AG04450 (cell line): ENCODE data around the gene TRAPPC12. TPM values are rescaled to one million over a fixed set of nuclear protein-coding genes. Genes with fewer than 3 reads are reported as not detected.

Source experiments
- CTCF ChIA-PET: fragments of 300-600, 350-600 bp; formaldehyde crosslinking; extraction: SDS; loops from one replicate; lab custom pipeline; 2022; ENCODE audit warnings: antibody characterized with exemption, inconsistent platforms; lab: Charles Lee
- POLR2A ChIA-PET: fragments of 350-600 bp; formaldehyde crosslinking; extraction: SDS; loops from one replicate; lab custom pipeline; 2021; ENCODE audit warnings: antibody characterized with exemption, inconsistent platforms; lab: Yijun Ruan, JAX
- DNase-seq: peaks from one replicate; pipeline ENCODE4 v3.0.0-alpha.2; 2011; ENCODE audit warnings: low read depth, low spot score
- H3K27ac ChIP-seq: one replicate; pipeline ENCODE4 v1.5.1; 2012; ENCODE audit warnings: low read depth, low read length, control low read depth
- H3K27me3 ChIP-seq: one replicate; pipeline ENCODE4 v1.6.0; 2012; ENCODE audit warnings: low read length; ENCODE audit not compliant: control insufficient read depth, insufficient read depth
- H3K4me3 ChIP-seq: 2 replicates; pipeline ENCODE4 v1.5.1; 2011; ENCODE audit warnings: mild to moderate bottlenecking, low read depth, low read length, control low read depth
- H3K9me3 ChIP-seq: 2 replicates; pipeline ENCODE4 v1.5.1; 2012; ENCODE audit warnings: low read length; ENCODE audit not compliant: control insufficient read depth, insufficient read depth
- polyA plus RNA-seq: library from polyadenylated mRNA; depleted of rRNA; stranded (reverse); fragments of >200 nt; gene quantifications from 2 replicates; pipeline ENCODE4 v1.2.3, GENCODE V29; 2011
- TF ChIP-seq, protein P1 (sequence below): IDR thresholded peaks from 2 replicates; pipeline ENCODE4 v1.5.1; 2011; ENCODE audit warnings: low read depth, low read length, control low read depth, inconsistent platforms

TRAPPC12 gene
- polyA plus RNA-seq, 1 experiment, result 41.7 TPM

DNA sequence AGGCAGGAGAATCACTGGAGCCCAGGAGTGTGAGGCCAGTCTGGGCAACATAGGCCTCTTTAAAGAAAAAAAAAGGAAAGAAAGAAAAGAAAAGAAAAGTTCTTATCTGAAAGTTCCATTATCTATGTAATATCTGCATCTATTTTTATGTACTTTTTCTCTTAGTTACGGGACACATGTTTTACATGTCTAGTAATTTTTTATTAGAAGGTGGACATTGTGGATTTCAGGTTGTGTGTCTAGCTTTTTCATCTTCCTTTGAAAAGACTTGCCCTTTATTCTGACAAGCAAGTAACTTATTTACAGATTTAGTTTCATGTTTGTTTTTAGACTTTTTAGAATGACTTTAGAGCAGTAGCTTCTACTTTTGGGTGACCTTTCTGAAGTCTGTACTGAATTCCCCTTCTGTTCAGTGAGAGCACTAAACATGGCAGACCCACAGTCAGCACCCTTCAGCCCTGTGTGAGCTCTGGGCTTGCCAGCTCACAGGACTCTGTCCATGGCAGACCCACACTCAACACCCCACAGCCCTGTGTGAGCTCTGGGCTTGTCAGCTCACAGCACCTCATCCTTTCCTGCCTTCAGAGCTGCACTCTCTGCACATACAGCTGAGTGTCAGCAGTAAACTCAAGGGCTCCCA is 17.5 kb downstream of the TRAPPC12 start:
- DNase-seq, result no peak
- Histone ChIP-seq H3K4me3 (no peak overlapping the region), H3K9me3 (peaks cover 15% of the 10 kb centered on the region), H3K27ac (no peak overlapping the region), H3K27me3 (no peaks in the 10 kb centered on the region)
- CTCF ChIA-PET, result interaction anchor here (3.8 kb wide), 1 partner anchor 27 kb away, joined by 31 read pairs; no protein-coding TSS in a partner anchor
- POLR2A ChIA-PET, result interaction anchor here (0.7 kb wide), 1 partner anchor 32 kb away, joined by 3 read pairs; no protein-coding TSS in a partner anchor
- TF ChIP-seq, protein P1, sequence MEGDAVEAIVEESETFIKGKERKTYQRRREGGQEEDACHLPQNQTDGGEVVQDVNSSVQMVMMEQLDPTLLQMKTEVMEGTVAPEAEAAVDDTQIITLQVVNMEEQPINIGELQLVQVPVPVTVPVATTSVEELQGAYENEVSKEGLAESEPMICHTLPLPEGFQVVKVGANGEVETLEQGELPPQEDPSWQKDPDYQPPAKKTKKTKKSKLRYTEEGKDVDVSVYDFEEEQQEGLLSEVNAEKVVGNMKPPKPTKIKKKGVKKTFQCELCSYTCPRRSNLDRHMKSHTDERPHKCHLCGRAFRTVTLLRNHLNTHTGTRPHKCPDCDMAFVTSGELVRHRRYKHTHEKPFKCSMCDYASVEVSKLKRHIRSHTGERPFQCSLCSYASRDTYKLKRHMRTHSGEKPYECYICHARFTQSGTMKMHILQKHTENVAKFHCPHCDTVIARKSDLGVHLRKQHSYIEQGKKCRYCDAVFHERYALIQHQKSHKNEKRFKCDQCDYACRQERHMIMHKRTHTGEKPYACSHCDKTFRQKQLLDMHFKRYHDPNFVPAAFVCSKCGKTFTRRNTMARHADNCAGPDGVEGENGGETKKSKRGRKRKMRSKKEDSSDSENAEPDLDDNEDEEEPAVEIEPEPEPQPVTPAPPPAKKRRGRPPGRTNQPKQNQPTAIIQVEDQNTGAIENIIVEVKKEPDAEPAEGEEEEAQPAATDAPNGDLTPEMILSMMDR, result no peak

DNA sequence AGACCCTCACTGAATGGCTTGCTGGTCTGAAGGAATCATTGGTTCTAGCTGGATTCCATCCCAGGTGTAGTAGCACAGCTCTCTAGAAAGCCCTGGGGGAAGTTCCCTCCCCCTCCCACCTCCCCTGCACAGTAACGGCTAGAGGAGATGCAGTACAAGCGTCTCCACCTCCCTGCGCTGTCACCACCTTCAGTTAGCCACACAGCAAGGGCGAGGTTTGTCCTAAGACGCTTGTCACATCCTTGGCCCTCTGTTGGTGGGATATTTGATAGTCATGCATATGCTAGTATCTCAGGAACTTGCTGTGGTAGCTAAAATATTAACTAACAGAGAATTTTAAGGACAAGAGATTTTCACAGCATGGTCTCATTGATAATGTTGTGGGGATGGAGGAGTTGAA is 19.4 kb downstream of the TRAPPC12 start:
- TF ChIP-seq, protein P1, result no peak
- peaks cover 15% of the 10 kb centered on the region for H3K9me3 ChIP-seq
- no peak overlapping the region for H3K4me3 ChIP-seq
- CTCF ChIA-PET, result interaction anchor here (1.1 to 3.8 kb wide), 2 partner anchors 12 to 26 kb away, joined by 3 to 31 read pairs; no protein-coding TSS in a partner anchor
- no peaks in the 10 kb centered on the region for H3K27me3 ChIP-seq
- H3K27ac ChIP-seq, result no peak overlapping the region
- DNase-seq, result no peak
- POLR2A ChIA-PET, result no interaction called here

DNA sequence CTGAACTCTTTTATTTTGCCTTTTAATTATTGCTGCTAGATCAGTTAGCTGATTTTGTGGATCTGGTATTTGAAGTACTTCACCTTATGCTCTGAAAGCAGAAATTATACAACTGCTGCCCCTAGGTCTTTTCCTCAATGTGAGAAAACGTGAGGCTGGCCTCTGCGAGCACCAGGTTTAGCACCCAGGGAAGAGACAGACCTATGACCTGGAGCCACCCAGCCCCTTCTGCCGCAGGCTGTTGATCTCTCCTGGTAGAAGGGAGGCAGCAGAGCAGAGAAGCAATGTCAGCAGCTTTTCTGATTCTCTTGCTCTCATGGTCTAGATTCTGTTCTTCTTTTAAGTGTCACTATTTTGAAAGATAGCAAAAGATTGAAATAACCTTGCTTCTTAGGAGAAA is 19.9 kb downstream of the TRAPPC12 start:
- ChIA-PET CTCF (interaction anchor here (1.1 to 3.8 kb wide), 2 partner anchors 12 to 25 kb away, joined by 3 to 31 read pairs; no protein-coding TSS in a partner anchor), POLR2A (no interaction called here)
- Histone ChIP-seq H3K27ac (no peak overlapping the region), H3K27me3 (no peaks in the 10 kb centered on the region), H3K4me3 (no peak overlapping the region), H3K9me3 (peaks cover 15% of the 10 kb centered on the region)
- DNase-seq, result no peak
- TF ChIP-seq, protein P1, result no peak

DNA sequence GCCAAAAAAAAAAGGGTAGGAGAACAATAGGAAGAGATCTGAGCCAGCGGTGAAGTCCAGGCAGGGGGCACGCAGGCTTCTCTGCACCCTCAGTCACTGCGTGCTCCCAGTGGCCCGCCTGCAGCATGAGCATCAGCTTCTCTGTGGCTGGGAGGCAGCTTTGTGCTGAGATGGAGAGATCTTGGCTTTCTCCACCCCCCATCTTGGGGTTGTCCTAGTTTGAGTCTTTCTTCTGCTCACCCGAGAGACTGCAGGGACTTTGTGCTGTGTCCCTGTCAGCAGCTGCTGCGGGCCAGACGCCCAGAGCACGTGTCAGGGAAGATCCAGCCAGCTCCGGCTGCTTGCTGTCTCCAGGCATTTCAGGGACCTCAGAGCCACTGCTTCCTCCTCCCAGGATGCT is 20.3 kb downstream of the TRAPPC12 start:
- H3K27me3 ChIP-seq, result no peaks in the 10 kb centered on the region
- ChIA-PET CTCF (interaction anchor here (1.1 to 3.8 kb wide), 2 partner anchors 13 to 25 kb away, joined by 3 to 31 read pairs; no protein-coding TSS in a partner anchor), POLR2A (no interaction called here)
- no peak overlapping the region for H3K4me3 ChIP-seq
- TF ChIP-seq, protein P1, result no peak
- no peak for DNase-seq
- peaks cover 15% of the 10 kb centered on the region for H3K9me3 ChIP-seq
- H3K27ac ChIP-seq, result no peak overlapping the region
